RPMI7951 (cell line): ENCODE data around the gene NUTF2. TPM values are rescaled to one million over a fixed set of nuclear protein-coding genes. Genes with fewer than 3 reads are reported as not detected.

Source experiments
- DNase-seq: peaks from one replicate; pipeline ENCODE4 v3.0.0-alpha.2; 2012; ENCODE audit warnings: low read depth
- total RNA-seq: library from RNA; depleted of rRNA; stranded (reverse); fragments of >200 nt; shearing (Covaris generic); gene quantifications from 2 replicates; pipeline ENCODE4 v1.2.3, GENCODE V29; 2014

Gene NUTF2
- total RNA-seq, 1 experiment from 2014 or later: 459 TPM

GRCh38 chr16:67837811-67838210 is 8.9 kb upstream of the NUTF2 start:
- no peak for DNase-seq

- no peak for DNase-seq
Measured at GRCh38 chr16:67841198-67841815, 5.4 kb upstream of the NUTF2 start.

GRCh38 chr16:67841816-67842508 is 4.8 kb upstream of the NUTF2 start, which contains the start of gene THAP11:
TSS of gene THAP11 (plus strand) at chr16:67842320. CDS start at chr16:67842555, 235 bp downstream.
- DNase-seq: peak; percentile 91

- DNase-seq: peak; percentile 69
Measured at GRCh38 chr16:67842509-67843342, 4.0 kb upstream of the NUTF2 start.

GRCh38 chr16:67843343-67843765 is 3.4 kb upstream of the NUTF2 start:
- DNase-seq: no peak

- DNase-seq: no peak
Measured at GRCh38 chr16:67844497-67844896, 2.2 kb upstream of the NUTF2 start.

GRCh38 chr16:67845291-67846062 is 1.3 kb upstream of the NUTF2 start:
- no peak for DNase-seq

GRCh38 chr16:67846063-67846319 is 742 bp upstream of the NUTF2 start:
- DNase-seq: no peak

- peak; percentile 73 for DNase-seq
Measured at GRCh38 chr16:67847064-67847861, 530 bp downstream of the NUTF2 start, which contains the start of gene CENPT. TSS of gene CENPT (minus strand) at chr16:67847693. CDS start at chr16:67833859, 13,834 bp downstream.

GRCh38 chr16:67848118-67848517 is 1.4 kb downstream of the NUTF2 start:
- DNase-seq: no peak

GRCh38 chr16:67853670-67854069 is 6.9 kb downstream of the NUTF2 start:
- no peak for DNase-seq

GRCh38 chr16:67855789-67856188 is 9.1 kb downstream of the NUTF2 start:
- no peak for DNase-seq

GRCh38 chr16:67856927-67857546 is 10.3 kb downstream of the NUTF2 start:
- no peak for DNase-seq

GRCh38 chr16:67857547-67858233 is 11.0 kb downstream of the NUTF2 start:
- peak; percentile 89 for DNase-seq

- DNase-seq: no peak
Measured at GRCh38 chr16:67858500-67858899, 11.8 kb downstream of the NUTF2 start.

- DNase-seq: peak; percentile 67
Measured at GRCh38 chr16:67860589-67861398, 14.1 kb downstream of the NUTF2 start.

- DNase-seq: no peak
Measured at GRCh38 chr16:67861877-67862276, 15.1 kb downstream of the NUTF2 start.

GRCh38 chr16:67862623-67863583 is 16.2 kb downstream of the NUTF2 start:
- DNase-seq: peak; percentile 90
